ENCODE results near the gene RIMS3. TPM values are rescaled to one million over a fixed set of nuclear protein-coding genes. Genes with fewer than 3 reads are reported as not detected.

RIMS3 gene
- total RNA-seq, 1 experiment from 2014 or later = 19.8 TPM

DNA sequence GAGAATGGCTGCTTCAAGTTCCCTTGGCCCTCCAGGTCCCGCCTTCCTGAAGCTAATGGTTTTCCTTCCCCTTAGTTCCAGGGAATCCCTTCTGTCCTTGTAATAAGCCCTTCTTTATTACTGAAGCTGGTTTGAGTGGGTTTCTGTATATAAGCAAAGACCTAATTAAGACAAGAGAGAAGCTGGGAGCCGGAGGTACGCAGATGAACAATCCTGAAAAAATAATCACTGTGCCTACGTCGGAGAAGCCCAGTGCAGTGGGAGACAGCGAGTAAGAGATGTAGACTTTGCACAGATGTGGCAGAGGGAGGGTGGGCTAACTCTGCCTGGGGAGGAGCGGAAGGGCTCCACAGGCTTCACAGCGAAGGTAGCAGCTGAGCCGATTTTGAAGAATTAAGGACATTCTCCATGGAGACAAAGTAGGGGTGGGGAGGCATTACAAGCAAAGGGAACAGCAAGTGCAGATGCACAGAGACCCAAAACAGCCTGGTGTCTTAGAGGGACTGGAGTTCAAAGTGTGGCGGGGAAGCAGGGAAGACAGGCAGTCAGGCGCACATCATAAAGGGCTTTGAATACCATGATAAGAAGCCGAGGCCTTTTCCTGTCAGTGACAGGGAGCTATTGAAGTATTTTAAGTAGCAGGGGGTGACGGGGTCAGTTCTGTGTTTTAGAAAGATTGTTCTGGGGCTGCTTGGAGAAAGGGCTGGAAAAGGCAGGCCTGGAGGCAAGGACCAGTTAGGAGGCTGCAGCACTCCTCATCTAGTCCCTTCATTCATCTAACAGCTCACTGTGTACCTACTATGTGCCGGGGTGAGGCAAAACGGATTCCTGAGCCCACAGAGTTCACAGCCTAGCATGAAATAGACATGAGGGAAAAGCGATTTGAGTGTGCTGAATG is 6.5 kb downstream of the RIMS3 start:
- TF ChIP-seq ESRRA (CRISPR knock-in tag; IDR thresholded peaks at IDR 0.05; ENCODE audit: borderline replicate concordance) (no peak), FOXK1 (CRISPR knock-in tag; IDR thresholded peaks at IDR 0.05) (no peak), TEAD1 (CRISPR knock-in tag; IDR thresholded peaks at IDR 0.05) (no peak), ZNF671 (CRISPR knock-in tag; IDR thresholded peaks at IDR 0.05) (no peak), NFE2L1 (CRISPR knock-in tag; IDR thresholded peaks at IDR 0.05) (no peak), GTF2I (CRISPR knock-in tag; conservative IDR thresholded peaks at IDR 0.05) (no peak), ZBTB21 (CRISPR knock-in tag; IDR thresholded peaks at IDR 0.05; ENCODE audit: borderline replicate concordance) (no peak), NFYB (CRISPR knock-in tag; conservative IDR thresholded peaks at IDR 0.05; ENCODE audit: low read depth) (no peak), ZNF423 (CRISPR knock-in tag; IDR thresholded peaks at IDR 0.05) (no peak), CREM (CRISPR knock-in tag; IDR thresholded peaks at IDR 0.05) (no peak)
- TF ChIP-seq, protein P1, sequence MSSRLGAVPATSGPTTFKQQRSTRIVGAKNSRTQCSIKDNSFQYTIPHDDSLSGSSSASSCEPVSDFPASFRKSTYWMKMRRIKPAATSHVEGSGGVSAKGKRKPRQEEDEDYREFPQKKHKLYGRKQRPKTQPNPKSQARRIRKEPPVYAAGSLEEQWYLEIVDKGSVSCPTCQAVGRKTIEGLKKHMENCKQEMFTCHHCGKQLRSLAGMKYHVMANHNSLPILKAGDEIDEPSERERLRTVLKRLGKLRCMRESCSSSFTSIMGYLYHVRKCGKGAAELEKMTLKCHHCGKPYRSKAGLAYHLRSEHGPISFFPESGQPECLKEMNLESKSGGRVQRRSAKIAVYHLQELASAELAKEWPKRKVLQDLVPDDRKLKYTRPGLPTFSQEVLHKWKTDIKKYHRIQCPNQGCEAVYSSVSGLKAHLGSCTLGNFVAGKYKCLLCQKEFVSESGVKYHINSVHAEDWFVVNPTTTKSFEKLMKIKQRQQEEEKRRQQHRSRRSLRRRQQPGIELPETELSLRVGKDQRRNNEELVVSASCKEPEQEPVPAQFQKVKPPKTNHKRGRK (CRISPR knock-in tag; IDR thresholded peaks at IDR 0.05; ENCODE audit: borderline replicate concordance) = no peak
- TF ChIP-seq, protein P2, sequence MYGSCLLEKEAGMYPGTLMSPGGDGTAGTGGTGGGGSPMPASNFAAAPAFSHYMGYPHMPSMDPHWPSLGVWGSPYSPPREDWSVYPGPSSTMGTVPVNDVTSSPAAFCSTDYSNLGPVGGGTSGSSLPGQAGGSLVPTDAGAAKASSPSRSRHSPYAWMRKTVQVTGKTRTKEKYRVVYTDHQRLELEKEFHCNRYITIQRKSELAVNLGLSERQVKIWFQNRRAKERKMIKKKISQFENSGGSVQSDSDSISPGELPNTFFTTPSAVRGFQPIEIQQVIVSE (CRISPR knock-in tag; IDR thresholded peaks at IDR 0.05; ENCODE audit: borderline replicate concordance) = no peak
- DNase-seq (ENCODE audit: low spot score) (no peak), ATAC-seq (no peak)
- ChIA-PET POLR2A (no interaction called here), CTCF (interaction anchor here (0.6 to 1.9 kb wide), 8 partner anchors 8 to 69 kb away, joined by 3 to 9 read pairs (median 5); no protein-coding TSS in a partner anchor)
- H3K27ac Mint-ChIP-seq = no peak overlapping the region
- no peaks in the 10 kb centered on the region for H3K36me3 Mint-ChIP-seq
- no peaks in the 10 kb centered on the region for H3K27me3 Mint-ChIP-seq (ENCODE audit: low read depth)
- H3K4me1 Mint-ChIP-seq = peaks cover 30% of the 10 kb centered on the region
- H3K4me3 Mint-ChIP-seq = no peak overlapping the region
- no peaks in the 10 kb centered on the region for H3K9me3 Mint-ChIP-seq

DNA sequence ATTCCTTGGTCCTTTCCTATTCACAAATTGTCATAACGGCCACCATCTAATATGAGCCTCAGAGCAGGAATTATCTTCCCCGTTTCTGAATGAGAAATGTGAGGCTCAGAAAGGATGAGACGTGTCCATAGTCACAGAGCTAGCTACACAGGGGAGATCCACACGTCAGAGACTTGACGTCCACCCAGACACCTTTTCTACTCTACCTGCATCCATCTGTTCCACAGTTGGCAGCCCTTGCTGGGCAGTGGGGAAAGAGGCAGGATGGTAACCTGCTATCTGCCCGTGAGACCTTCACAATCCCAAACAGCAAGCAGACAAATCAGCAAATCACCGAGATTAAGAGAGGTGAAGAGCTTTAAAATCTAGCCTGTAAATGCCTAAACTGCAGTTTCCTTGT is 8.4 kb downstream of the RIMS3 start:
- H3K27me3 Mint-ChIP-seq (ENCODE audit: low read depth) = no peaks in the 10 kb centered on the region
- no peak for ATAC-seq

More for the DNA sequence above, 8.4 kb downstream of the RIMS3 start:
- Mint-ChIP-seq H3K4me3 (no peak overlapping the region), H3K9me3 (no peaks in the 10 kb centered on the region), H3K4me1 (peaks cover 10% of the 10 kb centered on the region), H3K27ac (no peak overlapping the region), H3K36me3 (no peaks in the 10 kb centered on the region)
- ChIA-PET POLR2A (interaction anchor here (1.1 kb wide), 1 partner anchor 34 kb away, joined by 4 read pairs; the partner anchor contains the start of gene NFYC), CTCF (interaction anchor here (0.7 to 1.2 kb wide), 5 partner anchors 9 to 34 kb away, joined by 3 to 5 read pairs (median 3); partner anchors contain the start of gene NFYC)
- no peak for DNase-seq (ENCODE audit: low spot score)
- TF ChIP-seq, protein P3, sequence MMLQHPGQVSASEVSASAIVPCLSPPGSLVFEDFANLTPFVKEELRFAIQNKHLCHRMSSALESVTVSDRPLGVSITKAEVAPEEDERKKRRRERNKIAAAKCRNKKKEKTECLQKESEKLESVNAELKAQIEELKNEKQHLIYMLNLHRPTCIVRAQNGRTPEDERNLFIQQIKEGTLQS (CRISPR knock-in tag; conservative IDR thresholded peaks at IDR 0.05) = no peak
- no peak for TF ChIP-seq FOXK1 (CRISPR knock-in tag; IDR thresholded peaks at IDR 0.05)
- no peak for TF ChIP-seq MYBL2 (CRISPR knock-in tag; IDR thresholded peaks at IDR 0.05)
- TF ChIP-seq, protein P4, sequence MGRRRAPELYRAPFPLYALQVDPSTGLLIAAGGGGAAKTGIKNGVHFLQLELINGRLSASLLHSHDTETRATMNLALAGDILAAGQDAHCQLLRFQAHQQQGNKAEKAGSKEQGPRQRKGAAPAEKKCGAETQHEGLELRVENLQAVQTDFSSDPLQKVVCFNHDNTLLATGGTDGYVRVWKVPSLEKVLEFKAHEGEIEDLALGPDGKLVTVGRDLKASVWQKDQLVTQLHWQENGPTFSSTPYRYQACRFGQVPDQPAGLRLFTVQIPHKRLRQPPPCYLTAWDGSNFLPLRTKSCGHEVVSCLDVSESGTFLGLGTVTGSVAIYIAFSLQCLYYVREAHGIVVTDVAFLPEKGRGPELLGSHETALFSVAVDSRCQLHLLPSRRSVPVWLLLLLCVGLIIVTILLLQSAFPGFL (CRISPR knock-in tag; IDR thresholded peaks at IDR 0.05; ENCODE audit: borderline replicate concordance) = no peak
- TF ChIP-seq JAZF1 (CRISPR knock-in tag; IDR thresholded peaks at IDR 0.05) = no peak
- no peak for TF ChIP-seq NFYB (CRISPR knock-in tag; conservative IDR thresholded peaks at IDR 0.05; ENCODE audit: low read depth)
- TF ChIP-seq, protein P5, sequence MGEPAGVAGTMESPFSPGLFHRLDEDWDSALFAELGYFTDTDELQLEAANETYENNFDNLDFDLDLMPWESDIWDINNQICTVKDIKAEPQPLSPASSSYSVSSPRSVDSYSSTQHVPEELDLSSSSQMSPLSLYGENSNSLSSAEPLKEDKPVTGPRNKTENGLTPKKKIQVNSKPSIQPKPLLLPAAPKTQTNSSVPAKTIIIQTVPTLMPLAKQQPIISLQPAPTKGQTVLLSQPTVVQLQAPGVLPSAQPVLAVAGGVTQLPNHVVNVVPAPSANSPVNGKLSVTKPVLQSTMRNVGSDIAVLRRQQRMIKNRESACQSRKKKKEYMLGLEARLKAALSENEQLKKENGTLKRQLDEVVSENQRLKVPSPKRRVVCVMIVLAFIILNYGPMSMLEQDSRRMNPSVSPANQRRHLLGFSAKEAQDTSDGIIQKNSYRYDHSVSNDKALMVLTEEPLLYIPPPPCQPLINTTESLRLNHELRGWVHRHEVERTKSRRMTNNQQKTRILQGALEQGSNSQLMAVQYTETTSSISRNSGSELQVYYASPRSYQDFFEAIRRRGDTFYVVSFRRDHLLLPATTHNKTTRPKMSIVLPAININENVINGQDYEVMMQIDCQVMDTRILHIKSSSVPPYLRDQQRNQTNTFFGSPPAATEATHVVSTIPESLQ (CRISPR knock-in tag; IDR thresholded peaks at IDR 0.05) = no peak
- no peak for TF ChIP-seq SOX15 (CRISPR knock-in tag; IDR thresholded peaks at IDR 0.05)
- TF ChIP-seq HMGA2 (CRISPR knock-in tag; IDR thresholded peaks at IDR 0.05) = no peak
- TF ChIP-seq ZNF263 (CRISPR knock-in tag; IDR thresholded peaks at IDR 0.05; ENCODE audit: low read depth) = no peak

All from WTC11 (cell line).